ENCODE measurements around the gene YARS2.
A peak's percentile ranks its signal among the peaks of the same experiment; 100 is the strongest.
"Not testable (repeated sequence)": the region's sequence is repeated elsewhere in the genome, so short reads cannot be mapped to it uniquely, and the experiment has no call there.

YARS2 gene

GRCh38 chr12:32734952-32735351, 20.7 kb downstream of the YARS2 start:
- H3K18ac ChIP-seq (ENCODE audit: low read length), result no peak overlapping the region
- no peak overlapping the region for H3K56ac ChIP-seq (ENCODE audit: low read length)
- H3K4me3 ChIP-seq (ENCODE audit: low read length), result no peak overlapping the region
- H3K79me1 ChIP-seq (ENCODE audit: low read length), result no peaks in the 10 kb centered on the region
- whole genome bisulfite sequencing (ENCODE audit: extremely low coverage, insufficient coverage, low lambda C conversion rate), result no CpG with 5 or more reads among the region's 1 CpG
- H2BK5ac ChIP-seq (ENCODE audit: low read length), result no peak overlapping the region
- H2BK15ac ChIP-seq (replicated peaks; ENCODE audit: low read depth), result no peak overlapping the region
- H3K4ac ChIP-seq (ENCODE audit: low read depth, low read length), result no peak overlapping the region
- H3K4me1 ChIP-seq (ENCODE audit: control insufficient read depth, low read depth, low read length), result no peaks in the 10 kb centered on the region
- no peak overlapping the region for H3K4me2 ChIP-seq (ENCODE audit: low read length)
- no peak overlapping the region for H4K8ac ChIP-seq (ENCODE audit: low read depth, low read length)
- no peak overlapping the region for H2AK5ac ChIP-seq (ENCODE audit: low read length)
- no peak for DNase-seq
- H2BK120ac ChIP-seq (ENCODE audit: low read depth, low read length), result no peak overlapping the region
- H3K79me2 ChIP-seq (ENCODE audit: control insufficient read depth, insufficient read depth, low read length), result no peaks in the 10 kb centered on the region
- no peaks in the 10 kb centered on the region for H3K27me3 ChIP-seq (ENCODE audit: insufficient read depth, low read length, poor library complexity)
- no peak overlapping the region for H3K27ac ChIP-seq (ENCODE audit: low read depth, low read length)
- H3K36me3 ChIP-seq (ENCODE audit: control insufficient read depth, insufficient read depth, low read length), result peaks cover 2% of the 10 kb centered on the region
- no peak overlapping the region for H3K23ac ChIP-seq (ENCODE audit: low read length)
- no peak overlapping the region for H3K9ac ChIP-seq (ENCODE audit: low read length)
- H4K5ac ChIP-seq (ENCODE audit: low read length), result no peak overlapping the region

- H3K4me2 ChIP-seq (ENCODE audit: low read length), result no peak overlapping the region
- H3K23ac ChIP-seq (ENCODE audit: low read length), result no peak overlapping the region
- no peak overlapping the region for H3K4me3 ChIP-seq (ENCODE audit: low read length)
- no peak overlapping the region for H3K9ac ChIP-seq (ENCODE audit: low read length)
- H3K56ac ChIP-seq (ENCODE audit: low read length), result no peak overlapping the region
- H2BK15ac ChIP-seq (replicated peaks; ENCODE audit: low read depth), result no peak overlapping the region
- no CpG with 5 or more reads among the region's 3 CpGs for WGBS (ENCODE audit: extremely low coverage, insufficient coverage, low lambda C conversion rate)
- no peak overlapping the region for H4K8ac ChIP-seq (ENCODE audit: low read depth, low read length)
- peak; percentile 44 for DNase-seq
- no peak overlapping the region for H3K18ac ChIP-seq (ENCODE audit: low read length)
- H3K79me1 ChIP-seq (ENCODE audit: low read length), result no peaks in the 10 kb centered on the region
- peaks cover 4% of the 10 kb centered on the region for H3K36me3 ChIP-seq (ENCODE audit: control insufficient read depth, insufficient read depth, low read length)
- no peaks in the 10 kb centered on the region for H3K4me1 ChIP-seq (ENCODE audit: control insufficient read depth, low read depth, low read length)
- no peak overlapping the region for H2BK5ac ChIP-seq (ENCODE audit: low read length)
- no peak overlapping the region for H3K27ac ChIP-seq (ENCODE audit: low read depth, low read length)
- no peak overlapping the region for H4K5ac ChIP-seq (ENCODE audit: low read length)
- no peaks in the 10 kb centered on the region for H3K79me2 ChIP-seq (ENCODE audit: control insufficient read depth, insufficient read depth, low read length)
- no peaks in the 10 kb centered on the region for H3K27me3 ChIP-seq (ENCODE audit: insufficient read depth, low read length, poor library complexity)
- H2BK120ac ChIP-seq (ENCODE audit: low read depth, low read length), result no peak overlapping the region
- no peak overlapping the region for H2AK5ac ChIP-seq (ENCODE audit: low read length)
- no peak overlapping the region for H3K4ac ChIP-seq (ENCODE audit: low read depth, low read length)
Measured at GRCh38 chr12:32727237-32727636, 28.5 kb downstream of the YARS2 start.

- no CpG with 5 or more reads among the region's 2 CpGs for WGBS (ENCODE audit: extremely low coverage, insufficient coverage, low lambda C conversion rate)
- H3K36me3 ChIP-seq (ENCODE audit: control insufficient read depth, insufficient read depth, low read length), result peaks cover 3% of the 10 kb centered on the region
- no peak overlapping the region for H3K4me2 ChIP-seq (ENCODE audit: low read length)
- H3K4me3 ChIP-seq (ENCODE audit: low read length), result no peak overlapping the region
- H3K27ac ChIP-seq (ENCODE audit: low read depth, low read length), result no peak overlapping the region
- H2BK15ac ChIP-seq (replicated peaks; ENCODE audit: low read depth), result no peak overlapping the region
- no peak overlapping the region for H3K9ac ChIP-seq (ENCODE audit: low read length)
- no peak overlapping the region for H3K56ac ChIP-seq (ENCODE audit: low read length)
- H3K79me1 ChIP-seq (ENCODE audit: low read length), result no peaks in the 10 kb centered on the region
- H4K8ac ChIP-seq (ENCODE audit: low read depth, low read length), result no peak overlapping the region
- no peak overlapping the region for H3K4ac ChIP-seq (ENCODE audit: low read depth, low read length)
- no peaks in the 10 kb centered on the region for H3K27me3 ChIP-seq (ENCODE audit: insufficient read depth, low read length, poor library complexity)
- no peak overlapping the region for H2BK120ac ChIP-seq (ENCODE audit: low read depth, low read length)
- H2BK5ac ChIP-seq (ENCODE audit: low read length), result no peak overlapping the region
- no peaks in the 10 kb centered on the region for H3K4me1 ChIP-seq (ENCODE audit: control insufficient read depth, low read depth, low read length)
- no peaks in the 10 kb centered on the region for H3K79me2 ChIP-seq (ENCODE audit: control insufficient read depth, insufficient read depth, low read length)
- no peak overlapping the region for H3K23ac ChIP-seq (ENCODE audit: low read length)
- no peak overlapping the region for H4K5ac ChIP-seq (ENCODE audit: low read length)
- no peak overlapping the region for H3K18ac ChIP-seq (ENCODE audit: low read length)
- DNase-seq, result no peak
- H2AK5ac ChIP-seq (ENCODE audit: low read length), result no peak overlapping the region
Measured at GRCh38 chr12:32726286-32726685, 29.4 kb downstream of the YARS2 start.

- not testable (repeated sequence) for H3K56ac ChIP-seq (ENCODE audit: low read length); H4K5ac ChIP-seq (ENCODE audit: low read length); H3K27me3 ChIP-seq (ENCODE audit: insufficient read depth, low read length, poor library complexity); H3K4me1 ChIP-seq (ENCODE audit: control insufficient read depth, low read depth, low read length); H2BK15ac ChIP-seq (replicated peaks; ENCODE audit: low read depth); DNase-seq; H2BK5ac ChIP-seq (ENCODE audit: low read length); H2BK120ac ChIP-seq (ENCODE audit: low read depth, low read length); H2AK5ac ChIP-seq (ENCODE audit: low read length); H3K79me1 ChIP-seq (ENCODE audit: low read length); H3K4me2 ChIP-seq (ENCODE audit: low read length); H3K18ac ChIP-seq (ENCODE audit: low read length); H3K9ac ChIP-seq (ENCODE audit: low read length); H3K23ac ChIP-seq (ENCODE audit: low read length); H3K36me3 ChIP-seq (ENCODE audit: control insufficient read depth, insufficient read depth, low read length); H3K79me2 ChIP-seq (ENCODE audit: control insufficient read depth, insufficient read depth, low read length); H4K8ac ChIP-seq (ENCODE audit: low read depth, low read length); H3K4ac ChIP-seq (ENCODE audit: low read depth, low read length); H3K27ac ChIP-seq (ENCODE audit: low read depth, low read length); H3K4me3 ChIP-seq (ENCODE audit: low read length)
- no CpG with 5 or more reads among the region's 3 CpGs for WGBS (ENCODE audit: extremely low coverage, insufficient coverage, low lambda C conversion rate)
Measured at GRCh38 chr12:32725308-32725707, 30.4 kb downstream of the YARS2 start.

GRCh38 chr12:32718926-32719325, 36.8 kb downstream of the YARS2 start:
- Histone ChIP-seq H3K4ac (ENCODE audit: low read depth, low read length) (no peak overlapping the region), H2BK120ac (ENCODE audit: low read depth, low read length) (no peak overlapping the region), H3K56ac (ENCODE audit: low read length) (no peak overlapping the region), H3K4me3 (ENCODE audit: low read length) (no peak overlapping the region), H3K4me2 (ENCODE audit: low read length) (no peak overlapping the region), H3K18ac (ENCODE audit: low read length) (no peak overlapping the region), H2AK5ac (ENCODE audit: low read length) (no peak overlapping the region), H3K79me2 (ENCODE audit: control insufficient read depth, insufficient read depth, low read length) (no peaks in the 10 kb centered on the region), H3K9ac (ENCODE audit: low read length) (no peak overlapping the region), H3K4me1 (ENCODE audit: control insufficient read depth, low read depth, low read length) (no peaks in the 10 kb centered on the region), H4K5ac (ENCODE audit: low read length) (no peak overlapping the region), H3K36me3 (ENCODE audit: control insufficient read depth, insufficient read depth, low read length) (no peaks in the 10 kb centered on the region), H3K27ac (ENCODE audit: low read depth, low read length) (no peak overlapping the region), H2BK5ac (ENCODE audit: low read length) (no peak overlapping the region), H3K79me1 (ENCODE audit: low read length) (no peaks in the 10 kb centered on the region), H4K8ac (ENCODE audit: low read depth, low read length) (no peak overlapping the region), H2BK15ac (replicated peaks; ENCODE audit: low read depth) (no peak overlapping the region), H3K23ac (ENCODE audit: low read length) (no peak overlapping the region), H3K27me3 (ENCODE audit: insufficient read depth, low read length, poor library complexity) (no peaks in the 10 kb centered on the region)
- no CpG with 5 or more reads among the region's 2 CpGs for WGBS (ENCODE audit: extremely low coverage, insufficient coverage, low lambda C conversion rate)
- DNase-seq, result no peak

GRCh38 chr12:32714772-32715171, 40.9 kb downstream of the YARS2 start:
- Histone ChIP-seq H3K27me3 (ENCODE audit: insufficient read depth, low read length, poor library complexity) (no peaks in the 10 kb centered on the region), H3K36me3 (ENCODE audit: control insufficient read depth, insufficient read depth, low read length) (no peaks in the 10 kb centered on the region)

More at GRCh38 chr12:32714772-32715171, 40.9 kb downstream of the YARS2 start:
- H3K4me1 ChIP-seq (ENCODE audit: control insufficient read depth, low read depth, low read length), result no peaks in the 10 kb centered on the region
- no peak for DNase-seq
- no peak overlapping the region for H2BK120ac ChIP-seq (ENCODE audit: low read depth, low read length)
- H3K4me2 ChIP-seq (ENCODE audit: low read length), result no peak overlapping the region
- no peak overlapping the region for H3K23ac ChIP-seq (ENCODE audit: low read length)
- WGBS (ENCODE audit: extremely low coverage, insufficient coverage, low lambda C conversion rate), result no CpG with 5 or more reads among the region's 4 CpGs
- H3K27ac ChIP-seq (ENCODE audit: low read depth, low read length), result no peak overlapping the region
- H3K56ac ChIP-seq (ENCODE audit: low read length), result no peak overlapping the region
- H3K4ac ChIP-seq (ENCODE audit: low read depth, low read length), result no peak overlapping the region
- no peaks in the 10 kb centered on the region for H3K79me1 ChIP-seq (ENCODE audit: low read length)
- no peak overlapping the region for H3K18ac ChIP-seq (ENCODE audit: low read length)
- H2BK5ac ChIP-seq (ENCODE audit: low read length), result no peak overlapping the region
- H3K4me3 ChIP-seq (ENCODE audit: low read length), result no peak overlapping the region
- H2AK5ac ChIP-seq (ENCODE audit: low read length), result no peak overlapping the region
- no peak overlapping the region for H2BK15ac ChIP-seq (replicated peaks; ENCODE audit: low read depth)
- no peak overlapping the region for H3K9ac ChIP-seq (ENCODE audit: low read length)
- no peak overlapping the region for H4K8ac ChIP-seq (ENCODE audit: low read depth, low read length)
- no peak overlapping the region for H4K5ac ChIP-seq (ENCODE audit: low read length)
- no peaks in the 10 kb centered on the region for H3K79me2 ChIP-seq (ENCODE audit: control insufficient read depth, insufficient read depth, low read length)
